AG08395 (cell line): Measurements from ENCODE around the gene TBC1D22A.

Experiments
- DNase-seq: peaks from one replicate; pipeline ENCODE4 v3.0.0; 2012; ENCODE audit warnings: mixed read lengths, low spot score

The TBC1D22A gene

DNA sequence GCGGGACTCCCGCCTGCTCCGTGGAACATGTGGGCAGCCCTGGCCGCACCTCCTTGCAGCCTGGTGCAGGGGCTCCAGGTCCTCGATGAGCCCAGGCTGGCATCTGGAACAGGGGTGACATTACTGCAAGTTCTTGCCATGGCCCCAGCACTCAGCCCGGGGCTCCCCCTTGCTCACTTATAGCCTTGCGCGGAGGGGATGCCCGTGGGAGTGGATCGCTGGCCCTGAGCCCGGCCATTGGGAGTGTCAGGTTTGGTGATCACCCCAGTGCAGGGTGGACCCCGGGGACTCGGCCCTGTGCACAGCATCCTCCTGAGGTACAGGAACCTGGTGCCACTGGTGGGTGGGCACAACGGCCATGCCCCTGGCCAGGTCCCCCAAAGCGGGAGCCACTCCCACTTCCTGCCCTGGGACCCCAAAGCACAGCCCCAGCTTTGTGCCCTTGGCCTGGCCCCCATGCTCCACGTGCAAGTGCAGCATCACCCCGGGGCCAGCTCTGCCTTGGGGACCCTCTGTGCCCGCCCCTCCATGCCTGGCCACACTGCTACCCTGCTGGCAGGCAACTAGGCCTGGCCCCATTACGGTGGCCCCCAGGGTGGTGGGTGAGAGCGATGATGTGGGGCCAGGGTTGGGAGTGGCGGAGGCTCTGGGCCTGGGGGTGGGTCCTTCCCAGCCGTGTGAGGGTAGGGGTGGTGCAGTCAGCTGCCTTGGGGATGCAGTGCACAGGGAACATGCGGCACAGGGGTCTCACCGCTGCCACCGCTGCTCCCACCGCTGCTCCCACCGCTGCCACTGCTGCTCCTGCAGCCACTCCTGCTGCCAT is 439.8 kb downstream of the TBC1D22A start:
- DNase-seq: no peak

DNA sequence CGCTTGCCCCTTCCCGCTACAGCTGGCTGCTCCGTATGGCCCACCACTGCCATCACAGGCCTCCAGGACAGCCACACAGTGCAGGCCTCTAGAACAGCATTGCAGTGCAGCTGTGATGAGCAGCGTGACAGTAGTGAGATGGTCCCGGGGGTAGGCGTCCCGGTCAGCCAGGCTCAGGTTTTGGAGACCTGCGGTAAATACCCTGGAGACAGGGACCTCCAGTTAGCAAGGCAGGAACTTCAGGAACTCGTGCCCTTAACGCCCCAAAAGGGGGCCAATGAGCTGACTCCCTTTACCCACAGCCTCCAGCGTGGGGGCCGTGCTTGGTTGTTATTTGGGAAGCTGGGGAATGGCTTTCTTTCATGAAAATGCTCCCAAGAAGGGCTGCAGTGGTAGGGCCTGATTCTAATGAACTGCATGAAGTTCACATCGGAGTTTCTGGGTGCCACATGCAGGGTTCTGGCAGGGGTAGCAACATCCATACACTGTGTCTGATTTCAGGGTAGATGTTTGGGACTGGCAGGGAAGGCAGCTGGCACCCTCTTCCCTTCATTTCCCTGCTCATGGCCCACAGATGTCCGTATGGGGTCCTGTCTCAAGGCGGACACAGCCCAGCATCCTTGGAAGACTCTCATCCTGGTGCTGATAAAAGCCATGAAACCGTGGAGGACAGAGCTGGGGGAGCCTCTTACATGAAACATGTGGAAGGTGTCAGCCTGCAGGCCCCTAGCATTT is 440.5 kb downstream of the TBC1D22A start:
- DNase-seq: no peak

DNA sequence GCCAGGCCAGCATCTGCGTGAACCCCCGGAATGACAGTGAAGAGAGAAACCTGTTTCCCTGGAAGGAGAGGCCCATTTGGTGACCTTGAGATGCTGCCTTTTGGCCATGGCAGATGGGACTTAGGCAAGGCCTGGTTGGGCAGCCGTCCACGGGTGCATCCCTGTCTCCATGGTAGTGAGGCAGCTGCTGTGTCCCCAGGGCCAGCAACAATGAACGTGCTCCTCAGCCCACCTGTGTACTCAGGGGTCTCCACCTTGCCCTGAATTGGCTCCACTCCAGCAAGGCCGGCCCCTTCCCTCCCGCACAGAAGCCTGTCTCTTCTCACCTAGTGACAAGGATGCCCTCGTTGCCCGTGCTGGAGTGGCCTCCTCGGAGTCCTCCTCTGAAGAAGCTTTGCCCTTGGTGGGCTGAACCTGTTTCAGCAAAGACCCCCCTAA is 441.1 kb downstream of the TBC1D22A start:
- no peak for DNase-seq

DNA sequence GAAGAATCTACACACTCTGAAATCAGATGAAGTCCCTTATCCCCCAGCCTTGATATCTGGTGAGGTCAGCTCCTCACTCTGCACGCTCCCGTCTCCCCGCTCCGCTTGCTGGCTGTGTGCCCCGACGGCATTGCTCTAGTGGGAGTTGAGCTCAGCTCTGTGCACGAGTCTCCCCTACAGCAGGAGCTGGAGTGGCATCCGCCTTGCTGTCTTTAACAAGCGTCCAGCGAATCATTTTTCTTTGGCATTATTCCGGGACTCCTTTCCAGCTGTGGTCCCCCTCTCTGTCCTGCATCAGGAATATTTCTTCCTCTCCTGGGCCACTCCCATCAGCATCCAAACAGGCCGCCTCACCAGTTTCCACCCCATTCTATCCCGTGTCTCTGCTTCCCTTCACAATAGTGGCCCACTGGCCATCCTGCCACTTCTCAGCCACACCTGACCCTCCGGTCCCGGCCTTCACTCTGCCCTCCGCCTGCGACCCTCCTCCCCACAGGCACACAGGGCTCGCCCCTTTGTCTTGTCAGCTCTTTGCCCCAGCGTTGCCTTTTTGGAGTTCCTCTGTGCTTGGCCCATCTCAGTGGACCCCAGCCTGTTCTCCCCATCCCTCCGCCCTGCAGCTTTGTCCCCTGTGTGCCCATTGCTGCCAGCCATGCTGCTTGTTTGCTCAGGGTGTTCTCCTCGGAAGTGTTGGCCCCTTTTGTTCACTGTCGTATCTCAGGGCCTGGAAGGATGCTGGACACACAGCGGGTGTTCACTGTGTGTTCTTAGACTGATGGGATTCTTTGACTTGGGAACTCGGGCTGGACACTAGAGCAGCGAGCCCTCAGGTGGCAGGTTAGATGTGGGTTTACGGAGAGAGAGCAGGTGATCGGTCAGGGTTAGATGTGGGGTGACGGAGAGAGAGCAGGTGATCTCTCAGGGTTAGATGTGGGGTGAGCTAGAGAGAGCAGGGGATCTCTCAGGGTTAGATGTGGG is 441.8 kb downstream of the TBC1D22A start:
- DNase-seq: no peak

DNA sequence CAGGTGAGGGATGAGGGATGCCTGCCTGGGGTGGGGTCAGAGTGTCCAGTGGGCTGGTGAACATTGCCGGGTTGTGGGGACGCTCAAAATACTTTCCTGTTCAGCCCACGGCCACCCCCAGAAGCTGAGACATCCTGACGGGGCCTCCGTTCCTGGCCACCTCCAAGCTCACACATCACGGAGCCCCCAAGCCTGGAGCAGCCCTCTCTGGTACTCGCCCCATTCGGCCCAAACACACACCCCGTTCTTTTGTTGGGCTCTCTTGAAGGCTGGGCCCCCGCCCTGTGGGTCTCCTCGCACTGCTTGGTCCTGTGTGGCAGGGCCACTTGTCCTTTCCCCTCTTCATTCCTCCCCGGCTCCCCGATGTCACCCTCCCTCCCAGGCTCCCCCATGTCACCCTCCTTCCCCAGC is 442.6 kb downstream of the TBC1D22A start:
- no peak for DNase-seq

DNA sequence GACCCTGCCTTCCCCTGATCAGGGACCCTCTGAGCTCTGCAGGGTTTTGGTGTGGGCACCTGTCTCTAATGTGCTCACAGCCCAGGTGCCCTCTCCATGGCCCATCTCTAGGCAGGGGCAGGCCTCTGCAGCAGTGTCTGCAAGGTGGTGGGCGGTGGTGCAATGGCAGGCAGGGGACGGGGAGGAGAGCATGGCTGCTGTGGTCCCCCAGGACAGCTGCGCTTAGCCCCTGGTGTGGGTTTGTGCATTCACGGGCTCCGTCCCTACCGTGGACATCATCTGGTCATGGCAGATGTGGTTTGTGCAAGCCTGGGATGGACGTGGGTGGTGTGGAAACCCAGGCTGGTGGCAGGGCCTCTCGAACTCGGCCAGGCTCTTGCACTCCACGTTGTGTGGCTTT is 443.1 kb downstream of the TBC1D22A start:
- no peak for DNase-seq

DNA sequence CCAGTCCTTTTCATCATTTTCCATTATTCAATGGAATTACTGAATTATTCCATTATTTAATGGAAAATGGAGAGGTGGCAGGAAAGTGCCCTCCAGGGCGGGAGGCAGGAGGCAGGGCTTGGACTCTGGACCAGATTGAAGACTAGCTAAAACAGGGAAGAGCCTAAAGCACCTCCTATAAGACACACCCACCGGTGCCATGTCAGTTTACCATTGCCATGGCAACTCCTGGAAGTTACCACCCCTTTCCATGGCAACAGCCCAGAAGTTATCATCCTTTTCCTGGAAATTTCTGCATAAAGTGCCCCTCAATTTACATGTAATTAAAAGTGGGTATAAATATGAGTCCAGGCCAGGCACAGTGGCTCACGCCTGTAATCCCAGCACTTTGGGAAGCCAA is 443.7 kb downstream of the TBC1D22A start:
- DNase-seq: no peak

DNA sequence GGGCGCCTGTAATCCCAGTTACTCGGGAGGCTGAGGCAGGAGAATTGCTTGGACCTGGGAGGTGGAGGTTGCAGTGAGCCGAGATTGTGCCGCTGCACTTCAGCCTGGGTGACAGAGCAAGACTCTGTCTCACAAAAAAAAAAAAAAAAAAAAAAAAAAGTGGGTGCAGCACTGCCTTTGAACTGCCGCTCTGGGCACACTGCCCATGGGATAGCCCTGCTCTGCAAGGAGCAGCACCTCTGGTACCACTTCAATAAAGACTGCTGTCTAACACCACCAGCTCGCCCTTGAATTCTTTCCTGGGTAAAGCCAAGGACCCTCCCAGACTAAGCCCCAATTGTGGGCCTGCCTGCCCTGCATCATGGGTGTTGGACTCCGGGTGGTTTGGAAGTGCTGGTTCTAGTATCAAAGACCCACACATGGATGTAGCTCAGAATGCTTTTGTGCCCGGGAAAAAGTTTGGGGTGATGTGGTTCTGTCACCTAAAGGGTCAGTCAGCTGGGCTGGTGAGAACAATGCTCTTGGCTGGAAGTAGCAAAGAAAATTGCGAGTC is 444.3 kb downstream of the TBC1D22A start:
- no peak for DNase-seq

DNA sequence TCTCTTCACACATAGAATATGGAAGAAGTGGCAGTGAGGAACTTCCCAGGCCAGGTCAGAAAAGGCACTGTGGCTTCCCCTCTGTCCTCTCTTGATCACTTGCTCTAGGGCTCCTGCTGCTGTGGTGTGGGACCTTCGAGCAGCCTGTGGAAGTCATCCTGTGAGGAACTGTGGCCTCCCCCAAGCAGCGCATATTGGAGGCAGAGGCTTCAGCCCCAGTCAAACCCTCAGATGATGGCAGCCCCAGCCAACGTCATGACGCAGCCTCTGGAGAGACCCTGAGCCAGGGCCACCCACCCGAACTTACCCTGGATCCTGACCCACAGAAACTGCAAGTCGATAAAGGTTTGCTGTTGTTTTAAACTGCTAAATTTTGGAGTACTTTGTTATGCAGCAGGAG is 444.9 kb downstream of the TBC1D22A start:
- no peak for DNase-seq

DNA sequence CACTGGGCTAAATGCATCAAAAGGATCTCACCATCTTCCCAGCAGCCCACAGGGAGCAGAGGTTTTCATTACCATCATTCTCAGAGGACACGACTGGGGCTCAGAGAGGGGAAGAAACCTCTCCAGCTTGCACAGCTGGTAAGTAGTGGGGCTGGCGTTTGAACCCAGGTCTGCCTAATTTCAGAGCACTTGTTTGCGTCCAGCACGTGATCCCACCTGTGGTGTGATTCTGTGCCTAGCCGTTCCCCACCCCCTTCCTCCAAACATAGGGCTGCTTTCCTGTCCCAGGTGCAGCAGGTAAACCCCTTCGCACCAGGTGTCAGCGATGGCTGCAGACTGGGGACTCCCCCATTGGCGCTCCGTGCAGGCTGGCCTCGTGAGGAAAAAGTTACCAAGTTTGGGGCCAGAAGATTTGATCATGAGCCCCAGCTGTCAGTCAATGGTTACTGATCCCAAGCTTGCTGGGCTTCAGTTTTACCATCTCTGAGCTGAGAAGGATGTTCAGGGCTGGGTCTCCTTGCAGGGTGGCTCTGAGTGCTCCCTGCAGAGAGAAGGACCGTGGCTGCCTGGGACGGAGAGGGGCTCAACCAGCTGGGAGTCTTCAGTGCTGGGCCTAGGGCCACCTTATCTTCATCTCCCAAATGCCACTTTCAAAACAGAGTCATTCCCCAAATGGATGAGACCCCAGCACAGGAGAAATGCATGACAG is 445.6 kb downstream of the TBC1D22A start:
- no peak for DNase-seq

DNA sequence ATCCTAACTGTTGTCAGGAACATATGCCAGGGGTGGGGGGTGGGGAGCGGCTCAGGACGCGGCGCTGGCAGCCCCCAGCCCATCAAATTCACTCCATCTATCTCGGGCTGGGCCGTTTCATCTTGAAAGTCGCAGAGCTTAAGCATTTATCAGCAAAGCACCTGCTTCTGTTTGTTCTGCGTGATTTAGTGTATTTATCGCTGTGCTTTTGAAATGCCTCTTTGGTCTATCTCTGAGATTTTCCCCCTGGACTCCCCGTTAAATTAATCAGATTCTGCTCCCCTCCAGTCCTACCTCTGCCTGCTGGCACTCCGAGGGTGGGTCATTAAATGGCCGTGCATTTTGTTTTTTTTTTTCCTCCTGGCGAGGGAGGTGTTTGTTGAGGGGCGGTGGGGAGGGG is 446.2 kb downstream of the TBC1D22A start:
- no peak for DNase-seq

DNA sequence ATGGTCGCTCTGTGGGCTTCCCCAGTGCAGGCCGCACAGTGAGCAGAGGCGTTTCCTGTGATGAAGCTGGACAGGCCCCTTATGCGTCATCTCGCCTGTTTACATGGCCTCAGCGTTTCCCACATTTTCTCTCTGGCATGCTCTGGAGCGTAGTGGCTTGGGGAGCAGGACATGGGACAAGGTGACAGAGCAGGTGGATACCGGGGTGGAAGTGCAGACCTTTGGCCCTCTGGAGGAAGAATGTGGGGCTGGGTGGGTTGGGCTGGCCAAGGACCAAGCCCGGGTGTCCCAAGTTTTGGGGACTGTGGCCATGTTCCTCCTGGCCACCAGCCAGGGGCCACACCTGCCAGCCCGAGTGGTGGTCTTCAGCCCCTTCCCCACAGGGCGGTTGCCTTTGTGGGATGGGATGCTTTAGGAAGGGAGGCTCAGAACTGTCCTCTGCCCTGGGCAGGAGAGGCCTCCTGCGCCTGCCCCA is 446.6 kb downstream of the TBC1D22A start:
- no peak for DNase-seq

DNA sequence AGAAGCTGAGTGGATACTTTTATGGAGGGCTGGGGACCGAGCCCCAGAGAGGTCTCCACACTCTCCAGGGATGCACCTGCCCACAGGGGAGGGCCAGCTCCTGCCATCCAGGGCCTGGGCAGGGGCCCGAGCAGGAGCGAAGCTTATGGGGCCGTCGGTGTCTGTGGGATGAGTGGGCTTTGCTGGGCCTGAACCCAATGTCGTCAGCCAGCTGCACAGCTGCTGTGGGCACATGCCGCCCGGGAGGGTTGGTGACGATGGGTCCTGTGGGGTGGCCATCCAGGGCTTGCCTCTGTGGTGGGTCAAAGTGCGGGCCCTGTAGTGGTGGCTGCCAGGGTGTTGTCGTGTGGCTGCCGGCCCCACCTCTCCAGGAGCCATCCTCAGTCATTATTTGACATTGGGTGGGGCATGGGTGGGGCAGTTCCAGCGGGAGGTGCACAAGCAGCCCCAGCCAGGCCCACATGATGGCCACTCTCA is 447.1 kb downstream of the TBC1D22A start:
- DNase-seq: no peak

DNA sequence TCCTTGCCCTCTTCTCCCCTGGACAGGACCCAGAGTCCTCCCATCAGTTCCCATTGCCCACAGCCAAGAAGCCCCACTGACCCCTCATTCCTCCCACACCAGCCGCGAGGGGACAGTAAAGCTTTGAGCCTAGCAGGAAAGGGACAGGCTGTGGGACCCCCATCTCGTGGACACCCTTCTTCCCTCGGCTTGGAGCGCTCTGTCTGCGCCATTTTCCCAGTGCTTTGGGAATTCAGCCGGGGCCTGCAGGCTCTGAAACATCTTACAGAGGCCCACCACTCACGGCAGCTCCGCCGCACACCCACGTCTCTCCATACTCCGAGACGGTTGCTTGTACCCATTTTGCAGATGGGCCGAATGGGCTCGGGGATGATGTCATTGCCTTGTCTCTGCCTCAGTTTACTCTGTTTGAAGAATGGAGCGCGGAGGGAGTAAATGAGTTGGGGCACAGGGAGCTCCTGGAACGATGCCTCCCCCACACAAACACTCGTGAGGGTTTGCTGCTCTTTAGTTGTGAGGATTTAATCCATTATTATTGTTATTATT is 447.7 kb downstream of the TBC1D22A start:
- DNase-seq: no peak

DNA sequence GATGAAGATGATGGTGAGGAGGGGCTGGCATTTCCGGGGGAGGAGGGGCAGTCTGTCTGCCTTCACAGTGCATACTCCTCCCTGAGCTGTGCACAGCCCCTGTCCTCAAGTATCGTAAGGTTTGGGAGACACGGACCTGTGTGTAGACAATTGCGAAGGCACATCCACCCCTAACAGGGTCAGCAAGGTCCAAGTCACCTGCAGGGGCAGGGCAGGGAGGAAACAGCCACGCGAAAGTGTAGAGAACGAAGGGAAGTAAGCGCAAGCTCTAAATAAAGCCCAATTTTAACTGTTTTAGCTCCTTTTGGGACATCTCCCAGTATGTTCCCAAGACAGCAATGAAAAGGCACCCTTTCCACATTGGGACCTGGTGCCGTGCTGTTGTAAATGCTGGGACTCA is 448.2 kb downstream of the TBC1D22A start:
- no peak for DNase-seq

DNA sequence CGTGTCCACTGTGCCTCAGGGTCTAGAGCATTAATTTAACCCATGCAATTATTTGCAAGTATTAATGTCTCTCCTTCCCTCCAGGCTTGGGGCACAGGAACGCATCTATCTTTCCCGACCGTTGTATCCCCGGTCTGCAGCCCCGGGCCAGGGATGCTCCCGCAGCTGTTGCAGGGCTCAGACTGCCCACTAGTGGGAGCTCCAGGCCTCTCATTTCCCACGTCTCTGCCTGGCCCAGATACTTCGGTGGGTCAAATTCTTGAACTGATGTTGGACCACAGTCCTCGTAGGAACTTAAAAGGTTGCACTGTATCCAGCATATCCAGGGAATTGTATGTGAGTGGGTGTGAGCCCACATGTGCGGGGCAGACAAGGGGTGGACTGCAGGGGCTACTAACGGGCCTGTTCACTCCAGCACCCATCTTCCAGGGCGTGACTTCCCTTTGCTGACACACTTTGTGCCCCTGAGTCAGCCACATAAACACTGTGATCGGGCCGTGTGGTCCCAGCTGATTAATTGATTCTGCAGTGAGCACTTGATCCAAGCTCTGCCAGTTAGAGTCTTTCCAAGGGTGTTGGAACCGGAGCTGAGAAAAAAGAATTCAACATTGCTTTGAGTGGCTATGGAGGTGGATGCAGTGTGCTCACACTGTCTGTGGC is 451.3 kb downstream of the TBC1D22A start:
- peak; percentile 46 for DNase-seq

DNA sequence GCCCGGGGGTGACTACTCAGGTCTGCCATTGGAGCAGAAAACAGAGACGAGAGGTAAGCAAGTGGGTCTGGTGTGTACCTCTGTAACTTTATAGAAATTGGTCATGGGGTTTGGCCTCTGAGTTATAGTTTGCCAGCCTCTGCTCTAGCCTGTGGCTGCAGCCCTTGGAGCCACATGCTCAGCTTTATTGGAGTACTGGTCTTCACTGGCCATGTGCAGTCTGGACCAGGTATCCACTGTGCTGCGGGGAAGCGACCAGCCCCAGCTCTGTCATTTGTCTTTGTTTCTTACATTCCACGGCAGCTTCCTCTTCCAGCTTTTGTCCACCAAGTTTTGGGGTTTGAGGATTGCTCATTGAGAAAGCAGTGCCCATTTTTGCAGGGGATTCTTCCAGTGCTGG is 453.4 kb downstream of the TBC1D22A start:
- DNase-seq: no peak

DNA sequence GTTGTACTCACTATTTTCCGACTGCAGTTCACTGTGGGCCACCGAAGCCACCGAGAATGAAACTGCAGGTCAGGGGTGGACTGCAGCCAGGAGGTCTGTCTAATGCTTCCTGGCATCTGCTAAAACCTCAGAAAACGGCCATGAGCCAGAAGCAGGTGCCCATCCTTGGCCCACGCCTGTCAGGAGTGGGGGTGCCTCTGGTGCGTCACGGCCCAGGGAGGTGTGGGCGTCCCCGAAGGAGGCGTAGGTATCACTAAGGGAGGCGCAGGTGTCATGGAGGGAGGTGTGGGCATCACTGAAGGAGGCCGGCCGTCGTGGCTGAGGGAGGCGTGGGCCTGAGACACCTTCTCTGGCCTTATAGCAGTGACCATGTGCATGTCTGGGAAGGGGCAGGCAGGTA is 456.2 kb downstream of the TBC1D22A start:
- no peak for DNase-seq

DNA sequence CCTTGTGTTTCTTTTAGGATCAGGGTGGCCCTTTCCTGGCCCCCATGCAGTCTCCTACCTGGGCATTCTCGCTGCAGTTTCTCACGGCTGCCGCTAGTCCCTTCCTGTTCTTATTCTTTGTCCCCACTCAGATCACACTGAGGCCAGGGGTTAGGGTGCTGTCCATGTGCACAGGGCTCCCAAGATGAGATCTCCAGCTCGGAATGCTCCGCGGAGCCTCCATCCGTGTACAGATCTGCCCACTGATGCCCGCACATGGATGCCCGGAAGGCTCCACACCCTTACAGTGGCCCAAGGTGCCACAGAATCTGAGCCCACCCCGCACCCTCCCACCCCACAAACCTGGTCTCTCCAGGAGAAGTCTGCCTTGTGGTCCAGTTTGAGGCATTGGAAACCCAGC is 457.3 kb downstream of the TBC1D22A start:
- no peak for DNase-seq

DNA sequence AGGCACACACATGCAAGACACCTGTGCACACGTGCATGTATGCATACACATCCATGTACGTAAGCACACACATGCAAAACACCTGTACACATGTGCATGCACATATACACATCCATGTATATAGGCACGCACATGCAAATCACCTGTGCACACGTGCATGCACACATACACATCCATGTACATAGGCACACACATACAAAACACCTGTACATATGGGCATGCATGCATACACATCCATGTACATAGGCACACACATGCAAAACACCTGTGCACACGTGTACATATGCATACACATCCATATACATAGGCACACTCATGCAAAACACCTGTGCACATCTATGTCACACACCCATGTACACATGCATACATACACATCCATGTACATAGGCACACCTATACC is 458.3 kb downstream of the TBC1D22A start:
- DNase-seq: no peak
